Colonic mucosa (tissue), 4 donors: ENCODE data around the gene TTC9C. TPM values are rescaled to one million over a fixed set of nuclear protein-coding genes. Genes with fewer than 3 reads are reported as not detected.
A peak's percentile ranks its signal among the peaks of the same experiment; 100 is the strongest.

Experiments used
- DNase-seq: peaks from one replicate; pipeline ENCODE4 v3.0.0-alpha.2; 2020
- H3K27ac ChIP-seq: fragments of 200-600 bp; one replicate; pipeline ENCODE4 v1.8.0; 2021
- H3K27me3 ChIP-seq: fragments of 200-600 bp; one replicate; pipeline ENCODE4 v1.8.0; 2021
- H3K36me3 ChIP-seq: fragments of 200-600 bp; one replicate; pipeline ENCODE4 v1.8.0; 2021
- H3K4me1 ChIP-seq: fragments of 200-600 bp; one replicate; pipeline ENCODE4 v1.8.0; 2021; ENCODE audit warnings: mild to moderate bottlenecking
- H3K4me3 ChIP-seq: fragments of 200-600 bp; one replicate; pipeline ENCODE4 v1.8.0; 2021
- H3K9ac ChIP-seq, 2 donors: one replicate each; pipeline ENCODE4 v1.7.0; 2013; ENCODE audit warnings: control low read depth in 2 of 2, low read depth in 2 of 2, low read length in 2 of 2
- H3K9me3 ChIP-seq: fragments of 200-600 bp; one replicate; pipeline ENCODE4 v1.8.0; 2021
- intact Hi-C: fragments of 100-400 bp; cut with DNase I; formaldehyde crosslinking; loops from one replicate; pipeline ENCODE4 v1.14.1; 2022
- total RNA-seq, 2 donors: library from RNA; stranded (reverse); fragmentation: NEBNext Ultra II Directional in 1 of 2; extraction: Animal tissue kit (Norgen Biotek cat#: 25700) in 1 of 2; gene quantifications; one replicate each; pipeline ENCODE4 v1.2.1, GENCODE V29; 2021
- TF ChIP-seq, protein P1 (sequence below): fragments of 200-600 bp; IDR thresholded peaks from one replicate; pipeline ENCODE4 v1.8.0; 2022; ENCODE audit warnings: antibody characterized with exemption, mild to moderate bottlenecking
- donor health status: healthy.
- donor health status: DM: no; HTN: no; CAD: no.
- donor health status: DM: no; HTN: no; CAD: no.

TTC9C gene
- total RNA-seq, 2 donors from 2014 or later = 34.2 to 39.8 TPM

DNA sequence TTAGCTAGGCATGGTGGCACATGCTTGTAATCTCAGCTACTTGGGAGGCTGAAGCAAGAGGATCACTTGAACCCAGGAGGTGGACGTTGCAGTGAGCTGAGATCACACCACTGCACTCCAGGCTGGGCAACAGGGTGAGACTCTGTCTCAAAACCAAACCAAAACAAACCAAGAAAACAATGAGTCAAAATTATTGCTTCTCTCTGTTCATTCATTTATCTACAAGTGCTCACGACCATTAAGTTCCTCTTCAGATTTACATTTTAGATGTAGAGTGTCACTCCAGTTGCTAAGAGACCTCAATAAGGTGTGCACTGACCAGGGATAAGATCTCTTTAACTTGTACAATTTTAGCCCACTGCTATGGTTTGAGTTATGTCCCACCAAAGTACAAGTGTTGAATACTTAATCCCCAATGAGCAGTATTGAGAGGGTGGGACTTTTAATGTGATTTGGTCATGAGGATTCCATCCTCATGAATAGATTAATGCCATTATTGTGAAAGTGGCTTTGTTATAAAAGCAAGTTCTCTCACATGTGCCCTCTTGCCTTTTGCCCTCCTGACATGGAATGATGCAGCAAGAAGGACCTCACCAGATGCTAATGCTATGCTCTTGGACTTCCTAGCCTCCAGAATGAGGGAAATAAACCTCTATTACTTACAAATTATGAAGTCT, 8.8 kb upstream of the TTC9C start:
- Histone ChIP-seq H3K27me3 (no peaks in the 10 kb centered on the region), H3K9me3 (no peaks in the 10 kb centered on the region), H3K36me3 (peaks cover 51% of the 10 kb centered on the region), H3K9ac (no peak overlapping the region), H3K4me3 (no peak overlapping the region), H3K27ac (no peak overlapping the region), H3K4me1 (no peaks in the 10 kb centered on the region)
- intact Hi-C loops = loop anchor here (10.0 kb wide), 1 partner anchor 45 kb away; the partner anchor contains the start of gene POLR2G
- TF ChIP-seq, protein P1, sequence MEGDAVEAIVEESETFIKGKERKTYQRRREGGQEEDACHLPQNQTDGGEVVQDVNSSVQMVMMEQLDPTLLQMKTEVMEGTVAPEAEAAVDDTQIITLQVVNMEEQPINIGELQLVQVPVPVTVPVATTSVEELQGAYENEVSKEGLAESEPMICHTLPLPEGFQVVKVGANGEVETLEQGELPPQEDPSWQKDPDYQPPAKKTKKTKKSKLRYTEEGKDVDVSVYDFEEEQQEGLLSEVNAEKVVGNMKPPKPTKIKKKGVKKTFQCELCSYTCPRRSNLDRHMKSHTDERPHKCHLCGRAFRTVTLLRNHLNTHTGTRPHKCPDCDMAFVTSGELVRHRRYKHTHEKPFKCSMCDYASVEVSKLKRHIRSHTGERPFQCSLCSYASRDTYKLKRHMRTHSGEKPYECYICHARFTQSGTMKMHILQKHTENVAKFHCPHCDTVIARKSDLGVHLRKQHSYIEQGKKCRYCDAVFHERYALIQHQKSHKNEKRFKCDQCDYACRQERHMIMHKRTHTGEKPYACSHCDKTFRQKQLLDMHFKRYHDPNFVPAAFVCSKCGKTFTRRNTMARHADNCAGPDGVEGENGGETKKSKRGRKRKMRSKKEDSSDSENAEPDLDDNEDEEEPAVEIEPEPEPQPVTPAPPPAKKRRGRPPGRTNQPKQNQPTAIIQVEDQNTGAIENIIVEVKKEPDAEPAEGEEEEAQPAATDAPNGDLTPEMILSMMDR = no peak
- DNase-seq = no peak

DNA sequence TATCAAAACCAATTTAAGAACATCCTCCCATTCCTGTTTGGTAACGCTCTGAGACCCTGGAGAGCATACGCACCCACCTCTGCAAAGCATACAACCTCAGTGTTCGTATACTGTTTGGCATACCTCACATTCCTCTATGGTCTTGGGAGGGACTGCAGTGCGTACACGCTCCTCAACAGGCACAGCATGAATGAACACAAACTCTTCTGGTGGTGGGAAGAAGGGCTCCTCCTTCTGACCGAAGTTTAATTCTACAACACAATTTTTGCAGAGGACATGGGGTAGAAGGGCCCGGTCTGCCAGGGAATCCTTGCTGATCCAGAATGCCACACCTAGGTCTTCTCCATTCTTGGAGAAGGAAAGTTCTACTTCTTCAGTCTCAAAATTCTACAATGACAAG, 6.3 kb upstream of the TTC9C start:
- H3K4me1 ChIP-seq = no peaks in the 10 kb centered on the region

DNA sequence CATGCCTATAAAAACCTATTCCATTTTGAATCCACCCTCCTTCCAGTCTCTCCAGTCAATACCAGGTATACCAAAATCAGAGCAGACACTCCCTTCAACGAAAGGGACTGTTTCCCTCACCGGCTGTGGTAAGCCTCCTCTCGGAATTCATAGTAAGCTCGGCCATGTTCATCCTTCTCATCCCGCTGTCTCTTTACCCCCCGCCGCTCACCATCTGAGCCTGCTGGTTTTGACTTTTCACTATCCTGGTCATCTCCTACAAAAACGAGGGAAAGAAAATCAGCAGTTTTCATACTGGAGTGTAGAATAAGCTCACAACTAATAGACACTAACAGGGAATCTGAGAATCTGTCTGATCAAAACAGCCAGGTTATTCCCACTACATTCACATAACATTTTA, 4.1 kb upstream of the TTC9C start:
- Histone ChIP-seq H3K36me3 (peaks cover 26% of the 10 kb centered on the region), H3K9ac (no peak overlapping the region), H3K4me3 (no peak overlapping the region), H3K27me3 (no peaks in the 10 kb centered on the region), H3K9me3 (no peaks in the 10 kb centered on the region), H3K27ac (no peak overlapping the region), H3K4me1 (no peaks in the 10 kb centered on the region)
- no peak for DNase-seq
- intact Hi-C loops = no loop called here
- TF ChIP-seq, protein P1 = no peak

More for the DNA sequence above, 6.3 kb upstream of the TTC9C start:
- H3K36me3 ChIP-seq = peaks cover 36% of the 10 kb centered on the region
- intact Hi-C loops = no loop called here
- H3K27ac ChIP-seq = no peak overlapping the region
- TF ChIP-seq, protein P1 = no peak
- no peaks in the 10 kb centered on the region for H3K27me3 ChIP-seq
- no peak for DNase-seq
- no peaks in the 10 kb centered on the region for H3K9me3 ChIP-seq
- H3K9ac ChIP-seq = no peak overlapping the region
- H3K4me3 ChIP-seq = no peak overlapping the region

DNA sequence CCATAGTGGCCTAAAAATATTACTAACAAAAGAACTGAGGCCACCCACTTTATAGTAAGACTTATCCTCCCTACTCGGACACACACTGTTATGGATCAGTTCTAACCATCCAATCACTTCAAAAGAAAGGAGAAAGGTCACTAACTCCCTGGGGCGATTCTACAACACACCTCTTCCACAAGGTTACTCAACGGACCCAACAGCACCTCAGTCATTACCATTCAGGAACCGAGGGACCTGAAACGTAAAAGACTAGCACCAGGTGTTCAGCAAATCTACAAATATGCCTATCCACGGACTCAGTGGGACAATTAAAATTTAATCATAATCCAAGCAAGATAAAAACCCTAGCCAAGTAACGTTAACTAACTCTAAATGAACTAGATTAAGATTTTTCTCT, 2.6 kb upstream of the TTC9C start:
- intact Hi-C loops = no loop called here
- DNase-seq = peak; percentile 33
- H3K36me3 ChIP-seq = peaks cover 26% of the 10 kb centered on the region
- peak overlapping the region; percentile 98 for H3K27ac ChIP-seq
- H3K27me3 ChIP-seq = no peaks in the 10 kb centered on the region
- H3K9me3 ChIP-seq = no peaks in the 10 kb centered on the region
- TF ChIP-seq, protein P1 = no peak
- peaks cover 11% of the 10 kb centered on the region for H3K4me1 ChIP-seq
- H3K9ac ChIP-seq = peak overlapping the region; percentile 91 to 94
- H3K4me3 ChIP-seq = peak overlapping the region; percentile 74

DNA sequence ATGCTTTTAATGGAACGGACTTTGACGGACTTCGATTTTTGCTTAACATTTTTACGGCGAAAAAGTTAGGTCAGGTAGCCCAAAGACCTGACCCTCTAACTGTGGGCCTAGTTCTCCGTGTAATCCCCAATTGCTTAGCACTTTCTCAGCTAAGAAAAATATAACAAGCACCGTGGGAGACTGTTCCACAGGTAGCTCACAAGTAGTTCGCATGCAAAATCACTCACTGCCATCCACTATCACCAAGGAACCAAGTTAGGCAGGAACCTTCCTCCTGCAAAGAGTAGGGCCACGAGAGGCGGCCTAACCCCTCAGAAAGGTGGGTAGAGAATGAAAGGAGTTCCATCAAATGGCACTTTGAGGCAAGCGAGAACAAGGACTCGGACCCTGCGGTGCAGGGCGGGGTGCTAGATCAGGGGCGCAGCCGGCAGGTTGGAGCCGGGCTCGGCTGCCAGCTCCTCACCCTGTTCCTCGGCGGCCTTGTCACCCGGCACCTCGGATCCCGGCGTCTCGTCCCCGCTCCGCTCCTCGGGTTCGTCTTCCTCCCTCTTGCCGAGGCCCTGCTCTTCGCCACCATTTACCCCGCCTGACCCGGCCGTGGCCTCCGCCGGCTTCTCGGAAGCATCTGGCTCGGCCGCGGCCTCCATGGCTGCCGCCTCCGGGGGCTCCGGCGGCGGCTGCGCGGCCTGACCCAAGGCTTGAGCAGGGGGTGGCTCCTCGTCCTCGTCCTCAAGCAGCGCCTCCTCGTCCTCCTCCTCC, 2.0 kb upstream of the TTC9C start:
- Histone ChIP-seq H3K4me1 (peaks cover 13% of the 10 kb centered on the region), H3K9me3 (no peaks in the 10 kb centered on the region), H3K36me3 (peaks cover 21% of the 10 kb centered on the region), H3K27ac (peak overlapping the region; percentile 98), H3K4me3 (peak overlapping the region; percentile 74), H3K9ac (peak overlapping the region; percentile 91 to 94), H3K27me3 (no peaks in the 10 kb centered on the region)
- TF ChIP-seq, protein P1 = no peak
- DNase-seq = no peak
- intact Hi-C loops = no loop called here
